Midbrain (tissue), 1 donor: ENCODE data around the gene BMPR1A.

ENCODE experiments used
- DNase-seq: peaks from one replicate; lab custom pipeline; 2025; lab: John Stamatoyannopoulos, UW

Gene BMPR1A

DNA sequence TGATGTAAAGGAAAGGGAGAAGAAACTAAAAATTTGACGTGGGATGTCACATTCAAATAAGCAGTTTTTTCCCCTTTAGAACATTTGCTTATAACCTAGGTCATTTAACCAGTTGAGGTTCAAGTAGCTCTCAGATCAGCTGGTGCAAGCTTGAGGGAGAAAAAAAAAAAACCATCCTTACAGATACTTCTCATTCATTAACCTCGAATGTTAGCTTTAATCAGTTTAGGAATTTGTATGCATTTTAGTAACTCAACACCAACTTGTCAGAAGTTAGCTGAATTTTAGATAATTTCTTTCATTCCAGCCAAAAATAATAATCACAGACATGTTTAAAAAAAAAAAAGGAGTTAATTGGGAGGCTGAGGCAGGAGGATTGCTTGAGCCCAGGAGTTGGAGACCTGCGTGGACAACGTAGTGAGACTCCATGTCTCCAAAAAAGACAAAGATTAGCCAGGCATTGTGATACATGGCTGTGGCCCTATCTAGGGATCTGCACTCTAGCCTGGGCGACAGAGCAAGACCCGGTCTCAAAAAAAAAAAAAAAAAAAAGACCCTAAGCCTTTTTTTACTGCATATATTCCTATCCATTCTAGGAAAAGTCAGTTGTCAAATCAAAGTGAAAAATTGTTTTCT lies 46.2 kb downstream of the BMPR1A start:
- DNase-seq: no peak

DNA sequence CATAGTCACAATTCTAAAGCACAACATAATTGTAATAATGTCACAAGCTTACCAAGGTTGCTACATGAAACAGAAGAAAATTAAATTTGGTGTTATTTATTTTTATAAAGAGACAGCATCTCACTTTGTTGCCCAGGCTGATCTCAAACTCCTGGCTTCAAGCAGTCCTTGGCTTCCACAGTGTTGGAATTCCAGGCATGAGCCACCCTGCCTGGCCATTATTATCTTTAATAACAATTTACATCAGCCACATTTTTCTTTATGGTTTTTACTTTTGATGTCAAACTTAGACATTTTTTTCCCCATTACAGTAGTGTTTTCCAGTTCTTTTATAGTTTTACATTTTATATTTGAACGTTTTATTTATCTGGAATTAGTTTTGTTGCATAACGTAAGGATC lies 46.7 kb downstream of the BMPR1A start:
- no peak for DNase-seq

DNA sequence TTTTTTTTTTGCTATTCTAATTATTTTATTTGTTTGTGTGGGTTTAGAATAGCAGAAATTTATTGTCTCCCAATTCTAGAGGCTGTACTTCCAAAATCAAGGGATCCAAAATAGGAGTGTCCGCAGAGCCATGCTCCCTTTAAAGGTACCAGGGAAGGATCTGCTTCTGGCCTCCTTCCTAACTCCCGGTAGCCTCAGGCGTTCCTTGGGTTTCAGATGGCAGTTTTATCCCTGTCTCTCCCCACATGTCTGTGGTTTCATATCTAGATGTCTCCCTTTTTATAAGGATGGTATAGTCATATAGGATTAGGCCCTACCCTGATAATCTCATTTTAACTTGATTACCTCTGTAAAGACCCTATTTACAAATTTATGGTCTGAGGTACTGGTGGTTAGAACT lies 48.4 kb downstream of the BMPR1A start:
- no peak for DNase-seq

DNA sequence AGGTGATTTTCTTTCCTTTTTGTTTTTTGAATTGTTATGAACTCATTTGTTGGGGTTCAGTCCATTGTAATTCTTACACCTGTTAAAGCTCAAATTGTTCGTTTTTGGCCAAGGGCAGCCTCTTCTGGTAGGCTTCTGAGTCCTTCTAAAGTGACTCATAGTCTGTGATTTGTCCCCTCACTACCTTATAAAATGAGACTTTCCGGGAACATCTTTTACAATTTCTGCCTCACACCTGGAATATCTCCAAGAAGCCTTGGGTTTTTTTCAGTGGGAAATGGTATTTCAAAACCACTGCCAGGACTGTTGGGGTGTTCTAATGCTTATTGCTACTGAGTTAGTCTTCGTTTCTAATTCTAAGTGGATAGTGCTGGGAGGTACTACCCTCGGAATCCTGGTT lies 56.7 kb downstream of the BMPR1A start:
- DNase-seq: peak; percentile 11

DNA sequence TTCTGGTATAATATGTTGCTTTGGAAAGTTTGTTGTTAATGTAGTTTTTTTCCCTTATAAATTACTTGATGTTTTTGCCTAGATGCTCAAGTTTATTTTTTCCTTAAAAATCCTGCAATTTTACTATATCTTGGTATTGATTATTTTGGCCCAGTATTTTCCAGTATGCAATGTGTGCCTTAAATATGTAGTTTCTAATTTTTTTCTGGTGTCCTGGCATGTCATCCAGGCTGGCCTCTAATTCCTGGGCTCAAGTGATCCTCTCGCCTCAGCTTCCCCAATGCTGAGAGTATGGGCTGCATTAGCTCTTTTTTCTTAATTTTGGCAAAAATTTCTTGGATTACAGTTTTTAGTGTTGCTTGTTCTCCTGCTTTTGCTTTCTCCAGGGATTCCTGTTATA lies 57.6 kb downstream of the BMPR1A start:
- DNase-seq: no peak

DNA sequence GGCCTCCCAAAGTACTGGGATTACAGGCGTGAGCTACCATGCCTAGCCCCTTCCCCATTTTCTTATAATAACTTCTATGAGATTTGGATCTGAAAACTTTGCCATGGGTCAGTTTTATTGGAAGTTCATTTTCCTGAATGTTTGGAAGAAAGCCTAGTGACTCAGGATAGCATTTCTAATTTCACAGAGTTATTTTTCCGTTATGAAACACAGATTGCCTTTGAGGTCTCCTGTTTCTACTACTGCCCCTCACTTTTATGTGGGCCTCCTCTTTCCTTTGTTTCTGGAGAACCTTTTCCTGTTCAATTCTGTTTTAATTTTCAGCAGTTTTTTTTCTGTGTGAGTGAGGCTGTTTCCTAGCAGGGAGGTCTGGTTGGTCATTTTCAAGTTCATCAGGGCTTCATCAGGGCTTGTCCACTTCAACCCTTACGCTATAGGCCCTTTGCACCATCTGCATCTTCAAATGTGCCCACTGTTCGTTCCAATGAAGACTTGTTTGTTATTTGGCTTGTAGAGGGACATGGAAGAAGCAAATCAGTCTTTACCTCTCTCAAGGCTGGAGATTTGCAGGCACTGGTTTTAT lies 58.7 kb downstream of the BMPR1A start:
- DNase-seq: no peak

DNA sequence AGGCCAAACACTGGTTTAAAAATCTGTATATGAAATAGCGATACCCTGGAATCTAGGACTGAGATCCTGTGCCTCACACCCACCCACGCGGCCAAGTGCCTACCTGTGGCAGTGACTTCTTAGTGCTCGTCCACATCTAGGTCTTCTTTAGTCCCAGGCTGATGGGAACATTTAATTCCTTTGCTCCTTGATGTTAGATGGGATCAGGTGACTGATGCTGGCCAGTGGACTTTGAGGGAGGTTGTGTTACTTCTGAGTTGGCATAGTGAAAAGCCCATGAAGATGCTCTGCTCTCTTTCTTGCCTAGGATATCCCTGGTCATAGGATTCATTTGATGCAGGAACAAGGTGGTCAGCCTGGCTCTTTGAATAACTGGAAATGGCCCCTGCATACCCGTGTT lies 59.2 kb downstream of the BMPR1A start:
- no peak for DNase-seq

DNA sequence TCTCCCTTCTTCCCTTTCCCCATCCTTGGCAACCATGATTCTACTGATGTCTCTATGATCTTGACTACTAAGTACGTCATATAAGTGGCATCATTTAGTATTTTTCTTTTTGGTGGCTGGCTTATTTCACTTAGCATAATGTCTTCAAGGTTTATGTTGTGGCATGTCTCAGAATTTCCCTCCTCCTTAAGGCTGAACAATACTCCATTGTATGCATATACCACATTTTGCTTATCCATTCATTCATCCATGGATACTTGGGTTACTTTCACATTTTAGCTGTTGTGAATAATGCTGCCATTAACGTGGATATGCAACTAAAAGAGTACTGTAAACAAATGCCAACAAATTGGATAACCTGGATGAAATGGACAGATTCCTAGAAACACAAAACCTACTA lies 60.8 kb downstream of the BMPR1A start:
- DNase-seq: no peak

DNA sequence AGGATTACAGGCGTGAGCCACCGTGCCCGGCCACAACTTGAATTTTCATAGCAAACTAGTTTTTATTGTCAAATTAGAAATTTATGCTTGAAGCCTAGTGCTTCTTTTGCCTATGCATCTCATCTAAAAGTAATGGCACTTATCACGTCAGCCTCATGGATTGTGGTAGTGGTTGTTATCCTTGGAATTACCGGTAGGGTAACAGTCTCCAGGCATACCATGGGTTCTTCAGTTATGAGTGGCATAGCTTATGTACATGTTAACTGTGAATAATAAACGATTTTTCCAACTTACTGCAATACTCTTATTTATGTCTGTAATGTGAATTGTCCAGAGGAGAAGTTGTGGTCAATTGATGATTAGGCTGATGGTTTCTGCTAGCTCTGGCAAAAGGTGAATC lies 63.1 kb downstream of the BMPR1A start:
- DNase-seq: no peak

DNA sequence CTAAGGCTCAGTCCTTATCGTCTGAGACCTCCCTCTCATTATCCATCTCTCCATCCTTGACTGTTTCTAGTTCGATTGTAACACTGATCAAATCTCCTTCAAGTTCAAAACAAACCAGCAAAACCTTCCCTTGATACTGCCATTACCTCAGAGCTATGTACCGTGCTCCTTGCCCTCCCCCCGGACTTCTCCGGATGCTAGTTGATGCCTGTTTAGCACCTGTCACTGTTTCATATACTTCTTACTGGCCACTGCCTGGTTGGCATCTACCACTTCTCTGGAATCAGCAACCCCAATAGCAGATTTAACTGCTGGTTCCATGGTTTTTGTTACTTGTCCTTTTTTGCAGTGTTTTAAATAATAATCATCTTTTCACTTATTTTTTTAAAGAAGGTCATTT lies 64.1 kb downstream of the BMPR1A start:
- DNase-seq: no peak

DNA sequence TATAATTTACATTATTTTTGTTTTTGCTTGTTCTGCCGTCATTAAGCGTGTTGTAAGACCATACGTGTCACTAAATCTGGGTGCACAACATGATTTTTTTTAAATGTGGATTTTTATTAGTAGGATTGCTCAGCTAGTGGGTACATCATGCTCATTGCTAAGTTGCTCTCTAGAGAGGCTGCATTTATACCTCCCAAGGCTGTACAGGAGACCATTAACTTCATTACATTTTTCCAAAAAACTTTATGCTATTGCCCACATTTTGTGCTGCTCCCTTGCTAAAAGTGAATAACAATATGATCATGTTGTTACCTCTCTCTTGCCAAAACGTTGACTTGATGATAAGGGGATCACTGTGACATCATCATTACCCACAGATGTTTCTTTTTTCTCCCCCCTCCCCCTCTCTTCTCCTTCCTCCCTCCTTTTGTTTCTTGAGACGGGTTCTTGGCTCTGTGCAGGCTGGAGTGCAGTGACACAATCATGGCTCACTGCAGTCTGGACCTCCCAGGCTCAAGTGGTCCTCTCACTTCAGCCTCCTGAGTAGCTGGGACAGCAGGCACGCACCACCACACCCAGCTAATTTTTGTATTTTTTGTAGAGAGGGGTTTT lies 65.1 kb downstream of the BMPR1A start:
- DNase-seq: no peak

DNA sequence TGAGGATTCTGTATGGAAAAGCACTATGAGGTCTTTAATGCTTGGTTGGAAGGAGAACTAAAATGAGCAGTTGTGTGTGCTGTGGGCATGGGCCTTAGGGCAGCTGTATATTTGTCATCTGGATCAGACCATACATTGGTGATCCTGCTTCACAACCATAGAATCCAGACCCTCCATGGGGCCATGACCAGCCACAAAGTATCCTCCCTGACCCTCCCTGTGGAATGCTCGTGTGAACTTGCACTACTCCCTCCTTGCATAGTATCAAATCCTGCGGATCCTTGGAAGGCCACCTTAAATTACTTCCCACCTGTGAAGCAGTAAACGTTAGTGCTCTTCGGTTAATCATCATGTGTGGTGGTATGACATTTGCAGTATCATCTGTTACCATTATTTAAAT lies 67.1 kb downstream of the BMPR1A start:
- DNase-seq: no peak

DNA sequence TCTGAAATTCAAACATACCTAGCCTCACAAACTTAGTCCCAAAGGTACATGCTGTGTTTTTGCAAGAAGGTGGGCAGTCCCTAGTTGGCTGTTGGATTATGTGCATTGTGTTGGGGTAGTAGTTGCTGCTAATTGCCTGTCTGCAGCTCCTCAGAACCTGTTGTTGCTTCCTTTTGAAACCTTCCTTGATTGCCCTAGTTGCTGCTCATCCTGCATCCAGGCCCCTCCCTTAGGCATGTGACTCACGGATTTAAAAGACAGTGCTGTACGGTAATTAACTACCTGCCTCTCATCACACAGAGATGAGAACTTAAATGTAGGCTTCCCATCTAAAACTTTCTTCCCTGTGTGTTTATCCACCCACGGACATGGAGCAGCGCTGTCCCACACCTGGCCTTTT lies 67.7 kb downstream of the BMPR1A start:
- DNase-seq: no peak

DNA sequence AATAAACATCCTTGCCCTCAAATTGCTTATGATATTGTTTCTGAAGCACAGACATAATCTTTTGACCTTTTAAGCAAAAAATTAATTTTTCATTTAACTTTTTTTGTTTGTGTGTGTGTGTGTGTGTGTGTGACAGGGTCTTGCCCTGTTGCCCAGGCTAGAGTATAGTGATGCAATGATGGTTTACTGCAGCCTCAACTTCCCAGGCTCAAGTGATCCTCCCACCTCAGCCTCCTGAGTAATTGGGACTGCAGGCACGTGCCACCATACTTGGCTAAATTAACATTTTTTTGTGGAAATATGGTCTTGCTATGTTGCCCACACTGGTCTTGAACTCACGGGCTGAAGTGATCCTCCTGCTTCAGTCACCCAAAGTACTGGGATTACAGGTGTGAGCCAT lies 68.9 kb downstream of the BMPR1A start:
- DNase-seq: no peak

DNA sequence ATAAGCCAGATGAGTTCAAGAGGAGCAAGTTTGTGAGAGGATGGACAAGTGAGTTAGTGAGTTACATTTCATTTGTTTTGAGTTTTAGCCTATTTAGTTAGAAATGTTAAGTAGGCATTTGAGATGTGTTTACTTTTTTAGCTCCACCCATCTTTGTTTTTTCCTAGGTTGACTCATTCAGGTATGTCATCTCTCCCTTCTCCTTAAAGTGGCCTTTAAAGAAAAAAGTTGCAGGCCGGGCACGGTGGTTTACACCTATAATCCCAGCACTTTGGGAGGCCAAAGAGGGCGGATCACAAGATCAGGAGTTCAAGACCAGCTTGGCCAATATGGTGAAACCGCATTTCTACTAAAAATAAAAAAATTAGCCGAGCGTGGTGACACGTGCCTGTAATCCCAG lies 71.2 kb downstream of the BMPR1A start:
- DNase-seq: no peak

DNA sequence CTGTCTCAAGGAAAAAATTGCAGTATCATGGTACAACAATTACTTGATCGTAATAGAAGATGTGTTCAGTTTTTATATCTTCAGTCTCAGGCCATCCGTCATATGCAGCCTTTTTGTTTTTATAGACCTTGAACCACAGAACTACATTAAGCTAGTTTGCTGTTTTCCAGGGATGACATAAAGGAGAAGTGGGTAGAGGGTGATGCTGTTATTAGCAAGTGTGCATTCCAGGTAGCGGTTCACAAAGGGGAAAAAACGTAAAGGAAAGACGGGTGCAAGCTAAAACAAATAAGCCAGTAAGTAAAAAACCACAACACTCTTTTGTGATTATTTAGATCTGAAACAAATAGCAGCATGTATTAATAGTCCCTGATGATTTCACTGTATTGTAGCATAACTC lies 71.7 kb downstream of the BMPR1A start:
- DNase-seq: no peak

DNA sequence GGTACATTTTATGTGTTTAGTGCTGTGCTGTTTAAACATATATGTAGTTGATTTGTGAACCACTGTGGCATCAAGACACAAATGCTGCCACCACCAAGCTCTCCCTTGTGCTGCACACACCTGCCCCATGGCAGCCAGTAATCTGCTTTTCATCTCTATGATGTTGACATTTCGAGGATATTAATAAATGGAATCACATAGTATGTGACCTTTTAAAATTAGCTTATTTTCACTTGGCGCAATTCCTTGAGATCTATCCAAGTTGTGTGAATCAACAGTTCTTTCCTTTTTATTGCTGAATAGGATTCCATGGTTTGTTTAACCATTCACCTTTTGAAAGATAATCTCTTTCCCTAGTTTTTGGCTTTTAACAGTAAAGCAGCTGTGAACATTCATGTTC lies 73.1 kb downstream of the BMPR1A start:
- no peak for DNase-seq

DNA sequence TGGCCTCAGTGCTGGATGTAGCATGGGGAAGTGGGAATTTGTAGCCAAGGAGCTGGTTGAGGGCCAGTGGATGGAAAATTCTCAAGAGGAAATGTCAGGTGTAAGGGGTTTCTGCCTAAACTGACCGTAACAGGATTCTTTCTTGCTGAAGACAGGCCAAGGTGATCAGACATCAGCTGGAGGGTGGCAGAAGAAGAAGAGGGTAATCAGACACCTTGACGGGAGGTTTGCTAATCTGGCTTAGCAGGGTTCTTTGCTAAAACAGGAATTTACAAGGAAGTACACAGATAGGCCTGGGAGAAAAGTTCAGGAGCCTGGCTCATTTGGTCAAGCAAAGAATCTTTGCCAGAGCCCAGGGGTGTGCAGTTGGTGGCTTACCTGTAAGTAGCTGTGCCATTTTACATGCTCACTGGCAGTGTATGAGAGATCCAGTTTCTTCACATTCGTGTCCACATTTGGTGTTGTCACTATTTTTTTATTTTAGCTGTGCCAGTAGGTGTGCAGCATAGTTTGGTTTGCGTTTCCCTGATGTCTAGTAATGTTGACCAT lies 73.7 kb downstream of the BMPR1A start:
- DNase-seq: no peak

DNA sequence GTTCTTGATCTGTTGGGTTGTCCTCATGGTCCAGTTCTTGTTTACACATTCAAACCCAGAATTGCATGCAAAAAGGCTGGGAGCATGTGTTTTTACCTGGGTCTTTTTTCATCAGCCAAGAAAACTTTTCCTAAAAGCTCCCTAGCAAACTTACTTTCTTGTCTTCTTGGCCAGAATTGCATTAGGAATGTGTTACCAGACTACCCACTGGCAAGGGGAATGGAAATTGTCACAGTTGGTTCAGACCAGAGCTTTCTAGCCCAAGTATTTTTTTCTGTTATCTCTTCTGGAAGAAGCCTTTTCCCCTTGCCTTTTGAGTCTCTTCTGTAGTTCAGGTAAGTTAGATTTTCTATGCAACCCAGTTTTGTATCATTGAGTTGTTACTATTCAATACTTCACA lies 77.5 kb downstream of the BMPR1A start:
- DNase-seq: no peak

DNA sequence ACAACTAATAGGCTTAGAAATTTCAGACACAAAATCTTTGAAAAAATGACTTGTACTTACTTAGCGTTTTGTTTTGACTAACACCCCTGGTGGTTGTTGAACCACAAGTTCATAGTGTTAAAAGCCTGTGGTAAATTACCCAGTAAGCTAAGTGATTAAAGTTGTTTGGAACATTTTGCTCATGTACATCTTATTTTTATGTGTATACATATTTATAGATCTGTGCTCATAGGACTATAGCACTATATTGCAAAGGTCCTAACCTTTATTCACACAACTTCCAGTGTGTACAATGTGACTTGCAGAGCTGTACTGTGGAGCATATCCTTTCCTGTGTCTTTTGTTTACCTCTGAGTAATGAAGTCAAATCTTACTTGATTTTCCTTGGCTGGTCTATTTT lies 79.6 kb downstream of the BMPR1A start:
- DNase-seq: no peak

DNA sequence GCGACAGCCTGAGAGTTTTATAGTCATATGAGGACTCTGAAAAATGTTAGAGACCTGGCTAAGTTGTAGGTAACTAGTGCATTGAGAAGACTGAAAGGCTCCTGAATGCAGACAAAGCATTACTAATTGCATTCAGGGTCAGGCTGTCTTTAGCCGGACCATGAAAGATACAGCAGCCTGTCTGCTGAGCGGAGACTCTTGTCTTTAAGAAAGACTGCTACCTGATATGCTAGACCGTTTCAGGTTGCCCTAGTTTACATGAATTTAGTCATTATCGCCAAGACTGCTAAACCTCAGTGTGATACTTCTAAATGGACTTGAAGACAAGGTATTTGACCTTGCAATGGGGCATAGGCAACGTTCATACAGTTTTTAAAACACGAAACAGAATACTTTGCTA lies 81.2 kb downstream of the BMPR1A start:
- no peak for DNase-seq

DNA sequence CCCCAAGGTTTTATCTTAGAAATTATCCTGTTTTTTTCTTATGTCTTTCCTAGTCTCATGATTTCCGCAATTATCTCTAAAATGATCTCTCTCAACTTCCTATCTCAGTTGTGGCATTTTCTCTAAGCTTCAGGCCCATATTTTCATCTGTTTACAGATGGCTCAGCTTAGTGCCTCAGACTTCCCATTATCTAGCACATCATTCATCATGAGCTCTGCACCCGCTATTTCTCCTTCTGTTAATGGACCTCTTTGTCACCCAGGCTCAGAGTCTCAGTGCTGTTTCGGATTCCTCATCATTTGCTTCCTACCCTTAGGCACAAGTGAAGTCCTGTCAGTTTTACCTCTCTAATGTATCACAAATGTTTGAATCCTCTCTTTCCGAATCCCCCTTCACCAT lies 84.1 kb downstream of the BMPR1A start:
- DNase-seq: no peak

DNA sequence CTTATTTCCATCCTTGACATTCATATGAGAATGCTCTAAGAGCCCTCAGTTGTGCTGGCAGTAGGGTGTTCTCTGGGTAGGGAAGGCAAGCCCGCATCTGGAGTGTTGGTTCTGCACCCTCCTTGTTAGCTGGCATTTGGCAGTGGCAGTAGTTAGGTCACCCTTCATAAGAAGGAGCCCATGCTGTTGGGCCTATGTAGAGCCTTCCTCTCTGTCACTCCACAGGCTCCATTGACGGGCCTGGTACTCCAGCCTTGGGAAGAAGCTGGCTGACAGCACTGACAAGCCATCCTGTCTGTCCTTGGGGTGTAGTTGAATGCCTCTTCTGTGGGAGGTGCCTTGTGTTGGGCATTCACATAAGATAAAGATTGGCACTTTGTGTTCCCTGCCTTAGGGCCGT lies 89.7 kb downstream of the BMPR1A start:
- DNase-seq: no peak

DNA sequence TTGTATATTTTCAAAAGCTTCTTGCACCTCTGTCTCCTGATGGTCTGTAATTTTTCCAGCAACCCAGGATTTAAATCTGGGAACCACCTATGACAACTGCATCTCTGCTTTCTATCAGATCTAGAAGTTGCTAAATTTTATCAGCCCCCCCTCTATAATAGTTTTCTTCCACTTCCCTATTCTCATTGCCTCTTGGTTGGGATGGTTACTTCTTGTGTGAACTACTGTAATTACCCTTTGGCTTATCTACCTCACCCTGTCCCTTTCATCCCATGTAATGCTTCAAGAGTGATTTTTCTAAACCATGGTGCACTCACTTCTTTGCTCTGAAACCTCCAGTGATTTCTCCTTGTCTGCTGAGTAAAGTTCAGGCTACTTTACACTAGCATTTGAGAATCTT lies 92.3 kb downstream of the BMPR1A start:
- no peak for DNase-seq
